NT2/D1 (cell line): ENCODE measurements around the gene LYPD6B.

Experiments used
- DNase-seq: peaks from one replicate; pipeline ENCODE4 v3.0.0-alpha.2; 2011; ENCODE audit warnings: low read depth, low spot score
- H3K27me3 ChIP-seq: 2 replicates; pipeline ENCODE4 v1.6.0; 2011; ENCODE audit warnings: mild to moderate bottlenecking; ENCODE audit not compliant: insufficient read length, insufficient read depth
- H3K36me3 ChIP-seq: 2 replicates; pipeline ENCODE4 v1.6.1; 2011; ENCODE audit warnings: mild to moderate bottlenecking, low read length, mixed read lengths; ENCODE audit not compliant: insufficient read depth, insufficient read length
- H3K4me1 ChIP-seq: 2 replicates; pipeline ENCODE4 v1.5.1; 2011; ENCODE audit not compliant: insufficient read depth, insufficient read length
- H3K4me3 ChIP-seq: 2 replicates; pipeline ENCODE4 v1.5.1; 2011; ENCODE audit warnings: low read depth; ENCODE audit not compliant: insufficient read length
- H3K9ac ChIP-seq: 2 replicates; pipeline ENCODE4 v1.6.0; 2011; ENCODE audit warnings: low read depth; ENCODE audit not compliant: insufficient read length
- H3K9me3 ChIP-seq: 2 replicates; pipeline ENCODE4 v1.5.1; 2011; ENCODE audit warnings: mild to moderate bottlenecking, low read length; ENCODE audit not compliant: insufficient read depth
- SUZ12 ChIP-seq: IDR thresholded peaks from 2 replicates; pipeline ENCODE4 v1.6.1; 2011; ENCODE audit not compliant: insufficient read length, insufficient read depth; ENCODE audit errors: extremely low read depth
- YY1 ChIP-seq: IDR thresholded peaks from 2 replicates; pipeline ENCODE4 v1.6.1; 2011; ENCODE audit not compliant: insufficient read length, insufficient read depth
- ZNF274 ChIP-seq: IDR thresholded peaks from 2 replicates; pipeline ENCODE4 v1.6.1; 2011; ENCODE audit warnings: mild to moderate bottlenecking, low read depth, low read length

The LYPD6B gene

DNA sequence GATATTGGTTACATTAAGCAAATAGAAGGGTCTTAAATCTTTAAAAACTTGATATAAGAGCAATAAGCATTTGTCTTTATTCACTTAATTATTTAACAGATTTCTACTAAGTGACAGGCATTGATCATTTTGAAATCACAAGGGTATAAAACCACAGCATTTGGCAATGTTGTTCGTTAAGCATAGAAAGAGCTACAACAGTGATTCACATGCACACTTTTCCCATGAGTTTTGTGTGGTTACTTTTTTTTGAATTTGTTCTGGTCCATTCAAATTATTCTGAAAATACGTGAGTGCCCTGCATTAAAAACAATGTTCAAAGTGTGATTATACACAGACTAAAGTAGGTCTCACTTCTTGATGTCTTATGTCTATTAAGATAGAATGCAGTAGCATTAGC lies 52.2 kb downstream of the LYPD6B start:
- no peak overlapping the region for H3K4me3 ChIP-seq
- TF ChIP-seq SUZ12 (no peak), YY1 (no peak), ZNF274 (no peak)

DNA sequence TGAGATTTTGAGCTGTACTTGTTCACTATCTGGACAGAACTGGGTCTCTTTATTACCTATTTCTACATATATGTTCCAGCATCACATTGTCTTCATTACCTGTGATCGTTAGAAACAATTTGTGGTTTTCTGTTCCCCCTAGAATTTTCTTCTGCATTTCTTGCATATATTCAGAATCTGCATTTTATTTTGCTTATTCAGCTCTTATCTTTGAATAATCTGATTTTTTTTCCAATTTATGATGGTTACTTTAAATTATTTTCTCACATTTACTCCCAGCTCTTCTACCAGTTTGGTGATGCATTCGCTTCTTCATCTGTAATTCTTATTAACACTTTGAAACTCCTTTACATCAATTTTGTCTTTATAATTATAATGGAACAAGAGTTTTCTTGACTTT lies 55.1 kb downstream of the LYPD6B start:
- TF ChIP-seq ZNF274 (no peak), SUZ12 (no peak), YY1 (no peak)
- H3K4me3 ChIP-seq = no peak overlapping the region

More for the DNA sequence above, 52.2 kb downstream of the LYPD6B start:
- no peaks in the 10 kb centered on the region for H3K9me3 ChIP-seq
- no peak for DNase-seq
- no peaks in the 10 kb centered on the region for H3K36me3 ChIP-seq
- H3K9ac ChIP-seq = no peak overlapping the region
- no peaks in the 10 kb centered on the region for H3K4me1 ChIP-seq
- H3K27me3 ChIP-seq = no peaks in the 10 kb centered on the region

DNA sequence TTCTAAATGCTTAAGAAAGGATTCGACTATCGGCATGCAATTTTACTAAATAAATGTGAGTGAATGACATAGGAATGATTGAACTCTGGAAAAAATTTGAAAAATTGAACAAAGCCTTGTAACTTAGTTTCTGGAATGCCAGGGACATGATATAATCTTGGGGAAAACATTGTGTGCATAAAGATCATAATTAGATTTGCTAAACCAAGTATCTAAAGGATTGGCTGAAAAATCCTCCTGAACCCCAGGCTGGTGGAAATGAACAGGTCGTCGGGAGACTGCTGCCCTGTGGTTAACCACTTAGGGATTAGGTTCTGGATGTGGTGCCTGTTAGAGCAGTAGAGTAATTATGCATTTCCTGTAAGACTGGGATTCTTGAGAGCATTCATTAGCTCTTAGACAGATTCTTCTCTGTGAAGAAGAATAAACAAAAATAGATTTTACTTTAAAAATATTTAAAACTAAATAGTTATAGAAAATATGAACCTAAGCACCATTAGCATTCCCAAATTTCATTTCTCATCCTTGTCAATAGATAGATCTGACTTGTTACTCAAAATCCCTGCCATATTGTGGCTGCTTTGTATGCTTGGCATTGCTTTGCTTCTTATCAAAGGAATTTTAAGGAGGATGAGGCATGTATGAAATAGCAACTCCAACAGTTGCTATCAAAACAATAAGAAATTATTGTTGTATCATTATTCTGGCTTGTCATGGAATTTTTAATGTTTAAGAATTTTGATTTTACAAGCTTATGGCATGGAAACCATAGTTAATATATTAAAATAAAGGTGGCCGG lies 55.9 kb downstream of the LYPD6B start:
- Histone ChIP-seq H3K4me3 (no peak overlapping the region), H3K4me1 (no peaks in the 10 kb centered on the region), H3K27me3 (no peaks in the 10 kb centered on the region), H3K9ac (no peak overlapping the region), H3K36me3 (no peaks in the 10 kb centered on the region), H3K9me3 (no peaks in the 10 kb centered on the region)
- no peak for TF ChIP-seq SUZ12
- no peak for TF ChIP-seq YY1
- no peak for TF ChIP-seq ZNF274
- DNase-seq = no peak

More for the DNA sequence above, 55.1 kb downstream of the LYPD6B start:
- Histone ChIP-seq H3K9me3 (no peaks in the 10 kb centered on the region), H3K4me1 (no peaks in the 10 kb centered on the region), H3K36me3 (no peaks in the 10 kb centered on the region), H3K27me3 (no peaks in the 10 kb centered on the region), H3K9ac (no peak overlapping the region)
- no peak for DNase-seq

DNA sequence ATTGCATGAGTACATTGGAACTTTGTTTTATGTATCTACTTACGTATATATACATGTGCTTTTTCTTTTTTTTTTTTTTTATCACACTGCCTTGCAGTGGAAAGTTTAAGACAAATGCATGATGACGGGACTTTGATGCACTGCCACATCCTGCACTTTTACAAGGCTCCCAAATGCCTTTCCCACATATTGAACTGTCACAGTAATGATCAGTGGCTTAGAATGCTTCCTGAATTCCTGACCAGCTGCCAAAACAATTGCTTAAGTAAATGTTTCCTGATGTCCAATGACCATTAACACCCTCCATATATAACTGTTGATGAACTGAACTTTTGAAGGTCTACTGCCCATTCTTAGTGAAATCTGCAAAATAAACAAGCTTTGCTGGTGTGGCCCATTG lies 60.2 kb downstream of the LYPD6B start:
- TF ChIP-seq ZNF274 (no peak), YY1 (no peak), SUZ12 (no peak)
- H3K9ac ChIP-seq = no peak overlapping the region
- DNase-seq = no peak
- no peak overlapping the region for H3K4me3 ChIP-seq
- no peaks in the 10 kb centered on the region for H3K9me3 ChIP-seq
- no peaks in the 10 kb centered on the region for H3K27me3 ChIP-seq
- no peaks in the 10 kb centered on the region for H3K36me3 ChIP-seq
- H3K4me1 ChIP-seq = no peaks in the 10 kb centered on the region

DNA sequence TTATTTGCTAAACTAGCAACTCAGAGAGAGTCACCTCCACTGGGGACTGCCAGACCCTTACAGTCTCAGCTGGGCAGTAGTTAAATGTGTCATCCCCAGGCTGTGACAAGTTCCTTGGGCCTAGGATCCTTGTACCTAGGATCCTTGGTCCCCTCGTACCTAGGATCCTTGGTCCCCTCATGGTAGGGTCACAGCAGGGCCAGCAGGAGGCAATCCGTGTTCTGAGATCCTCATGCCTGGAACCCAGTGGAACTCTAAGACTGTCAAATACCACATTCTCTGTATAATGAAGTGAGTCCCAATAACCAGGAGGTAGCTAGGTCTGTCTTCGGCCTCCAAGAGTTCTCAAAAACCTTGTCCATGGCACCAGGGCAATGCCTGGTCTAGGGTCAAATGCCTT lies 60.8 kb downstream of the LYPD6B start:
- Histone ChIP-seq H3K27me3 (no peaks in the 10 kb centered on the region), H3K9me3 (no peaks in the 10 kb centered on the region), H3K9ac (no peak overlapping the region), H3K36me3 (no peaks in the 10 kb centered on the region), H3K4me1 (no peaks in the 10 kb centered on the region), H3K4me3 (no peak overlapping the region)
- DNase-seq = no peak
- no peak for TF ChIP-seq YY1
- TF ChIP-seq SUZ12 = no peak
- TF ChIP-seq ZNF274 = no peak

DNA sequence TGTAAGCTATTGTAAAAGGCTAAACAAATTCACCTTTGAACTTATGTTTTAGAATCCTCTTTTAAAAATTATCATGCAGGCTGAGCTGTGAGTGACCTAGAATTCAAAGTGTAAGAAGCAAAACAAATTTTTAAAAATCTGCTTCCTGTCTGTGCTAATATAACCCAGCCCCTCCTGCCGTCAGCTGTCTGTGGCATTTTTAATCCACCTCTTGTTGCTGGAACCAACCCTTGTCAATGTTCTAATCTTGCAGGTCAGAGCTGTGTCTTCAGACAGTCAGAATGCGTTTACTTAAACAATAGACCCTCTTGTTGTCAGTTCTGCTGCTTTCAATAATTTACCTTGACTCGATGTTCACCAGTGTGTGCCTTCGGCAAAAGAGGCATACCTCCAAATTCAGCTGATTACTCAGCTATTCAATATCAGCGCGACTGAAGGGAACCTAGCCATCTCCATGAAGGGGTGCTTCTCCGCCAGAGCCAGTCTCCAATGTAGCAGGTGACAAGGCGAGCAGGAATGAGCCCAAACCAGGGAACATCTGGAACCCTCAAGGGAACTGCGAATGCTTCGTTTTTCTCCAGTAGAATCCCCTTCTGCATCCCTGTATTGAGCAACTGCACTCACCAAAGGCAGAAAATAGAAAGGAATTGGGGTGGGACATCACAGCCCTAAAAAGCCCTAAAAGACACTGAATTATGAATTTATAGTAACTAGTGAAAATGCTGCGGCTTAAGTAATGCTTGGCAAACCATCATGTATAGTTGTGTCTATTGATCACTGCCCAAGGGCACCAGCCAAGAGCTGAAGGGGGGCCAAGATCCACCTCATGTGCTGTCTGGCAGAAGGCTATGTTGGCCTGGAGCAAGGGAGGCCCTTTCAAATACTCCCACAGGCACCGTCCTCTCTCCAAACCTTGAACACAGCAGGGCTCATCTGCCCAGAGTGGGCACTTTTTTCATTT lies 62.5 kb downstream of the LYPD6B start:
- no peak for TF ChIP-seq ZNF274
- TF ChIP-seq YY1 = no peak
- no peak for TF ChIP-seq SUZ12
- Histone ChIP-seq H3K4me1 (no peaks in the 10 kb centered on the region), H3K9me3 (peaks cover 7% of the 10 kb centered on the region), H3K36me3 (no peaks in the 10 kb centered on the region), H3K9ac (no peak overlapping the region), H3K27me3 (no peaks in the 10 kb centered on the region), H3K4me3 (no peak overlapping the region)
- DNase-seq = no peak

DNA sequence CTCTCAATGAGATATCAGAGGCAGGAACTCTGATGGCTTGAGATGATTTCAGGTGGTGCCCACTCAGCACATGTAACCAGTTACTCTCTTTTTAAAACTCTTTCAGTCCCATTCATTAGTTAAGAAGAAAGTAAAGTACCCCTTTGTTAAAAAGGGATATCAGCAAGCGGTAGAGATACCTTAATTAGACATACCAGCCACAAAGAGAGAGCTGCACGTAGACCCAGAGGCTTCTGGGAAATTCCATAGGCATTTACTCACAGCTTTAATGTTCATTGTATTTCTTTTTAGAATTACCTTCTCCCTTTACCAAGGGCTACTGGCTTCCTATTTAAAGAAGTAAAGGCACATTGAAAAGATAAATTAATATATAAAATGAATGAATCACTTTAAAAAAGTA lies 63.3 kb downstream of the LYPD6B start:
- Histone ChIP-seq H3K36me3 (no peaks in the 10 kb centered on the region), H3K27me3 (no peaks in the 10 kb centered on the region), H3K9me3 (peaks cover 11% of the 10 kb centered on the region), H3K4me1 (no peaks in the 10 kb centered on the region), H3K9ac (no peak overlapping the region), H3K4me3 (no peak overlapping the region)
- TF ChIP-seq ZNF274 (no peak), SUZ12 (no peak), YY1 (no peak)
- no peak for DNase-seq
